AML-193 (cell line): ENCODE measurements around the gene FAM76B.

Experiments
- DNase-seq, 2 experiments: peaks; one replicate each; lab custom pipeline; 2025; lab: John Stamatoyannopoulos, UW

Gene FAM76B

DNA sequence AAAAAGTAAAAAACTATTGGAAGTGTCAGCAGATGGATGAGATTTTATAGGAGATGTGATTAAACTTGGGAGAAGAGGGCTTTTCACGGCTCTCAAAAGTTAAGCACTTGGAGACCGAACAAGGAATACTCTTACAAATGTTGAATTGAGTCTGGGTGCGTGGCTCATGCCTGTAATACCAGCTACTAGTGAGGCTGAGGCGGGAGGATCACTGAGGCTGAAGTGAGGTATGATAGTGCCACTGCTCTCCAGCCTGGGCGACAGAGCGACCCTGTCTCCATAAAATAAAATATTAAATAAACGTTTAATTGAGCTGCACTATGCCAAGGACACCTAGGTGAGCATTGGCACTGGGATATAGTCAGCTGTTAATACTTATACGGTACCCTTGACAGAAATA lies 2.6 kb upstream of the FAM76B start:
- DNase-seq, result no peak

DNA sequence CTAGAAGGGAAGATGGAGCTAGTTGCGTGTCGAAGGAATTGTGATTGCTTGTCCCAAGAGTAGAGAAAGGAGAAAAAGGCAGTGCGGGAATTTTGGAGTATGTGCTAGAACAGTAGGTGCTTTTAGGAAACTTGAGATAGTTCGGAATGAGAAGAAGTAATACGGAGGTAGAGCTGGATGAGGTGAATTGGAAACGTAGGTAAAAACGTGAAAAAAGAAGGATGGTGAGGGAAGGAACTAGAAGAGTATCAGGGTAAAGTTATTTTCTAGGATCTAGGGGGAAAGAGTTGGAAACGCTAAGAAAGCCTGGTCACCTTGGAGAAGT lies 2.1 kb upstream of the FAM76B start:
- DNase-seq, result no peak

DNA sequence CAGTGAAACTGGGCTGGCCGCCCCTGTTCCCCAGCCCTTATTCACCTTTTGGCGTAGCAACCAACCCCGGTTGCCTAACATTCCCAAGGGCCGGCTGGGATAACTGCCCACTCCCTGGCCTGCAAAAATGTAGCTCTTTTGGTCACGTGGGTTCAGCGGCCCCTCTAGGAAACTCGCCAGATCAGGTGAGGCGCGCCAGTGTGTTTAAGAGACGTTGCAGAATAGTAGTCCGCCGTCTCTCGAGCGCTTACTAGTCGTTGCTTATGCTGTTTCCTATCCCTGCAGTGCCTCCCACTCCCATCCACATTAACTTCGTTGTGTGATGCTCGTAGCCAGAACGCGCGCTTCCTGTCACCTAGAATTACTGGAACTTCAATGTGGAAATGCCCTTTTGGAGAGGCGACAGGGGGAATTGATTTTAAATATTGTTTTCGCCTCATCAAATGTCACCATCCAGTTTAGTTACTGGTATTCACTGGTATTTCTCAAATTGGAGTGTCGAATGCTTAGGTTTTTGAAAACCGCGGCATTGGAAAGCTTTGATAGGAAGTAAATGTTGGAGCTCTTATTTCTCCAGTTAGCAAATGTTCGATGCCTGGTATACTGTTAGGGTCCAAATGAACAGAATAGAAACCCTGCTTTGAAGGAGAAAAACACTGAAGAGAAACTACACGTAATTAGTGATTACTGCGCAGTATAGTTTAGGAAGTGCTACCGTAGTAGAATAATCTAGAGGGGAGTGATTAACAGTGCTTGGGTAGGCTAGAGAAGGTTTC lies 1.5 kb upstream of the FAM76B start:
- peak in 1 of 2 experiments; percentile 22 for DNase-seq

DNA sequence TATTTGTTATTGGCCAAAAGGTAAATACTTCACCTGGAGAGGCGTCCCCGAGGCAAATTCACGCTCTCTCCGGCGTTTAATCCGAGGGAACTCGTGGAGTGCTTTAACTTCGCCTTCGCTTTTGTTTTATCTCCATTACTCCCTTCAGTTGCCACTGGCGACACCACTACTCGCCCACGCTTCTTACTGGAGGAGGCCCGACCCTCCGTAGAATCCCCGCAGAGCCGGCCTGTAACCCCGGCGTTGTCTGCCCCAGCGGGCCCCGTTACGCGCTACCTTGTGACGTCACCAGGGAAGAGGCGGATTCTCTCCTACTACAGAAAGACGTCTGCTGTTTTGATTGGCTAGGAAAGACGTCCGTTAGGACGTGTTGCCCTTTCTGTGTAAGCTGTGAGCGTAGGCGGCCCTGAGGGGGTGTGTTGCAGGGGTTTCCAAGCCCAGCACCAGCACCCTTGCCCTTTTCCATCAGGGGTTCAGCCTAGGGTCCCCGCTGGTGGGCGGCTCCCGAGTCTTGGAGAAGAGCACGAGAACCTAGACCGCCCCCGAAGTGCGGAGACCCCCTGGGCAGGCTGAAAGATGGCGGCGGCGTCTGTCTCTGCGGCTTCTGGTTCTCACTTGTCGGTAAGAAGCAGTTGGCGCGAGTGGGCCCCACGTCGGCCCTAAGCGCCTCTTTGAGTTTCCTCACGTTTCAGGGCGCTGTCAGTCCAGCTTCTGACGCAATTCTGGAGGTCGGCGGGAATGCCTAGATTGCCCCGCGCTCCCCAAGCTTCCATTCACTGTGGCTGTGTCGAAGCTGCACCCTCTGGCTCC lies 746 bp upstream of the FAM76B start, which contains the start of gene CEP57:
Gene CEP57 (plus strand): TSS at position 376 of the 810 bp plus-strand sequence. CDS start 201 bp downstream, at position 577.
- DNase-seq, result peak; percentile 91 to 95

DNA sequence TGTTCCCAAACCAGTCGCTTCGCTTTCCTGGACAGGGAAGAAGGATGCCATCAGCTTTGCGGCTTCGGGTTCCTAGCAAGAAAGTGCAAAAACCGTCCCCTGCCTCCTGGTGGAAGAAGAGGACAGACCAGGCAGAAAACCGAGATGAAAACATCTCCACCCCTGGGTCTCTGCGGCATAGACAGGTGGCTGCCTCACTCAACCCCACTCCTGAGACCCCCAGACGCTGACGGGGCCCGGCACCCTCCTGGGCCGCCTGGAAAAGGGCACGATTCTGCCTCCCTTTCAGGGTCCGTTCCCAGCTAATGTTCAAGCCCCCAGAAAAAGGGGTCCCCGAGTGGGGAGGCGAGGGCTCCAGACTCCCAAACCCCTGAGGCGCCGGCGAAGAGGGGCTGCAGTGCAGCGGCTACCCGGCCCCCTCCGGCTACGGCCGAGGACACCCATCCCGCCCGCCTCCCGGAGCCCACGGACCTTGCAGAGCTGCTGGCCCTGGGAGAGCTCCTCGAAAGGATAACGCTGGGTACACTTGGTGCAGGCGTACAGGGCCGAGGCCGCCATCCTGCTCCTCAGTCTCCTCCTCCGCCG lies 569 bp downstream of the FAM76B start:
- no peak for DNase-seq

DNA sequence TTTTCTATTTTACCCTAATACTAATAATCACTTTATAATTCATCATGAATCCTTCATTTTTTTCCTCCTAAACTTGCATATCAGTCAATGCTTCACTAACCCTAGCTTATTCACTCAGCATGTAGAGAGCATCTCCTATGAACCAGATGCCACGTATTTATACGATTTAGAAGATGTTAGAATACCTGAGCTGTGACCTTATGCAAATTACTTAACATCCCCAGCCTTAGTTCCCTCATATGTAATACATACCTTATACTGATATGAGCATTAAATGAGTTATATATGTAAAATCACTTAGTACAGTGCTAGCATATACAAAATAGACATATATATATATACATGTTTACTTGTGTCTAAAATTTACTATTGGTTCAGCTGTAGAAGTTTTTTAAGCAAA lies 9.0 kb downstream of the FAM76B start:
- DNase-seq, result no peak

DNA sequence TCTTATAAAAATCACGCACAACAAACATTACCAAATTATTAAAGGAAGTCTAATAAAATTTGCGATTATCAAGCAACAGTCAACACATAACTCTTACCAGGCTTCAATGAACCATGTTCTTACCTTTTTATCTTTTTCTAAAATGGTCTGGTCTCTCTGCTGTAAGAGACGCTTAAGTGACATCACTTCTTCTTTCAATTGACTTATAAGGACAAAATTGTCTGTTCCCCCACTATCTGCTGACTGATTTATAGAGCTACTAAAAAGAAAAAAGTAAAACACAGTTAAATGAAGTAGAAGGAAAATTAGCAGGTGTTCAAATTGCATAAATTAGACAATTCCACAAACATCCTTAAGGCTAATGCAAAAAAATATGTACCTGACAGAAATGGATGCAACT lies 10.9 kb downstream of the FAM76B start:
- no peak for DNase-seq

DNA sequence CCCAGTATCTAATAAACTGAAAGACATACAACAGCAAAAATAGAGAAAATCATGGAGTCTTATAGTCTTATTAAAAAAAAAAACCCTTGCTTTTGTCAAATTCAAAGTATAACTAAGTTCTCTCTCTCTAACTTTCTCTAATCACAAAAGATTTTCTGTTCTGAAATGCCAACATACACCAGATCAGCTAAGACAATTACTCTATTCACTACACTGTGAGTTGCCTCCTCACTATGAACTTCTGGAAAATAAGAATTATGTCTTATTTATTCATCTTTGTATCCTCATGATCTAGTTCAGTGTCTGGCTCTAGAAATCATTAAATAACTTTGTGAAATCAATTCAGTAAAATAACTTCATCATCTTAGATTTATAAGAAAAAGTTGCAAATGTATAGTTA lies 12.7 kb downstream of the FAM76B start:
- DNase-seq, result no peak

DNA sequence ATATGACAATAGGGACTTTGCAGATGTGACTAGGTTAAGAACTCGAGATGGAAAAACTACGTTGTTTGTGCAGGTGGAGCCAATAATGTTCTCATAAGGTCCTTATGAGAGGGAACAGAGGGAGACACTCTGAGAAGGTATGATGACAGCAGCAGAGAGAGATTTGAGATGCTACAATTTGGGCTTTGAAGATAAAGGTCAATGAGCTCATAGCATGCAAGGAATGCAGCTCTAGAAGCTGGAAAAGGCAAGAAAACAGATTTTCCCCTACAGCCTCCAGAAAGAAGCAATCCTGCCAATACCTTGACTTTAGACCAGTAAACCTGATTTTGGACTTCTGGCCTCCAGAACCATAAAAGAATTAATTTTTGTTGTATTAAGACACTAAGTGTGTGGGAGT lies 21.1 kb downstream of the FAM76B start:
- no peak for DNase-seq

DNA sequence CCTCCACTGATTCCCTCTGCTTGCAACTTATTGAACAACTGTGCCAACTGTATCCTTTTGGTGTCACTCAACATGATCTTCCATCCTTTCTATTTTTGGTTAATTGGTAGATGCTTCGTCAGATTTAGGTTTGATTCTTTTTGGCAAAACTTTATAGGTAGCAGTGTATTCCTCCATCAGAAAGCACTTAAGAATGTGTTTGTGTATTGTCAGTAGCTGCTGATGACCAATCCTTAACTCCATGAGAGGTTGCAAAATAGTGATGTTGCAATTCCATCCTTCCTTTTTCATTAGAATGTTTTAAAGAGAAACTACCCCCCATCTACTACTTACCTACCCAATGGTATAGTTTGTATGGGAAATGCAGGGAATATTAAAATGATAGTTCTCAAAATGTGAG lies 22.1 kb downstream of the FAM76B start:
- DNase-seq, result peak; percentile 64 to 65

DNA sequence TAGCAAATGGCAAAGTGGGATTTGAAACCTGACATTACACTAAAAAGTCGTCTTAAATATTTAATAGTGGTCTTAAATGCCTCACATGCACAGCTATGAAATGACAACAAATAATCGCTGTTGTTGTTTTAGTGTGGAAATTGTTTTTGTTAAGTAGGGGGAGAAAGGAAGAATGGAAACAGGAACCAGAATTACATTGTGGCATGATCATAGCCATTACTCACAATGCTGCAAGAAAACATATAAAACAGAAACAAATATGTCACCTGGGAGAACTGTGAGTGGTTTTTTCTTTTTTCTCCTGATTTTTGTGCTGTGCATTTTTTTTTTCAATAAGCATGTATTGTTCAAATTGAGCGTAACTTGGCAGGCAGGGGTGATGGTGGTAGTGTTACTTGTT lies 22.9 kb downstream of the FAM76B start:
- DNase-seq, result no peak

DNA sequence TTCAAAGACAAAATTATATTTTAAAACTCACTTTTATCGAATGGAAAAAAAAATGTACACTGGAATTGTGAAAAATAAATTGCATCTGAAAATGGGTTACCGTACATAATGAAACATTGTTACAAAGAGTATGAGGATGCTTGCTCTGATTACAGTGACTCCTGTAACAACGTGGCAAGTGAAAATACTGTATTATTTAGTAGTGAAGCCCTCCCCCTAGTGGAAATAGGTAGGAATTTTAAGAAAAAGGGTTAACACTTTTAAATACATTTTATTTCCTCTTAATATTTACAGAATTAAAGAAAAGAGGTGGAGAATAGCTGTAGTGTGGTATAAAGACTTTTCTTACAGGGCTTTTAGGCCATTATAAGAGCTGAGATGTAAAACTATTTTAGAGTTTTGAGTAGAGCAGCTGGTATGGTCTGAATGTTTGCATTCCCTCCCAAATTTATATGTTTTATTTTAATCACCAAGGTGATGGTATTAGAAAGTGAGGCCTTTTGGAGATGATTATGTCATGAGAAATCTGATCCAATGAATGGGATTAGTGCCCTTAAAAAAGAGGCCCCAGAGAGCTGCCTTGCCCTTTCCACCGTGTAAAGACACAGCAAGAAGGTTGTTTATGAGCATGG lies 25.2 kb downstream of the FAM76B start:
- DNase-seq, result peak; percentile 77 to 79

DNA sequence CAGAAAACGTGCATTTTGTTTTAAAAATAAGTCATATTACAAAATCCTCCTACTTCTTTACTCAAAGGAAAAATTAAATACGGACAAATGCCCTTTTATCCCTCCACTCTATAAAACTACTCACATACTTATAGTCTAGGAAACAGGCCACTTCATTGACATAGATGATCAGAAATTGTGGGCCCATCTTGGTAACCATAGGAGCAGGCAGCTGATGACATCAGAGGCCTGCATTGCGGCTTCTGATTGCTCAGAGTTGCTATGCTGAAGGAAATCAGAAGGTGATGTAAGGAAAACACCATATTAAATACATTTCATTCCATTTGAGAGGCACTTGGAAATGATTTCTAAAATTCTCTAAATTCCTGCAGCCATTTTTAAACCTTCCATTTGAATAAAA lies 27.0 kb downstream of the FAM76B start:
- DNase-seq, result no peak

DNA sequence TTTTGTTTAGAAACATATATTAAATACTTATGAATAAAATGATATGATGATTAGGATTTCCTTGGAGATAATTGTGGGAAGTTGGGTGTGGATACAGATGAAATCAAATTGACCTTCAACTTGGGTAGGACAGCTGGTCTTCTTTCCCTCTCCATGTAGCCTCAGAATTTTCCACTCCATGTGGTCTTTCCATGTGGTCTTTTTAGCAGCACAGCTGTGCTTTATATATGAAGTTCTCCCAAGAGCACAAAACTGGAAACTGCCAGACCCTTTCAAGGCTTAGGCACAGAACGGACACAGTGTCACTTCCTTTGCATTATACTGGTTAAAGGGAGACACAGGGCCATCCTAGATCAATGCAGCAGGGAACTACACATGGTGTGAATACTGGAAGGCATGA lies 28.6 kb downstream of the FAM76B start:
- no peak for DNase-seq

DNA sequence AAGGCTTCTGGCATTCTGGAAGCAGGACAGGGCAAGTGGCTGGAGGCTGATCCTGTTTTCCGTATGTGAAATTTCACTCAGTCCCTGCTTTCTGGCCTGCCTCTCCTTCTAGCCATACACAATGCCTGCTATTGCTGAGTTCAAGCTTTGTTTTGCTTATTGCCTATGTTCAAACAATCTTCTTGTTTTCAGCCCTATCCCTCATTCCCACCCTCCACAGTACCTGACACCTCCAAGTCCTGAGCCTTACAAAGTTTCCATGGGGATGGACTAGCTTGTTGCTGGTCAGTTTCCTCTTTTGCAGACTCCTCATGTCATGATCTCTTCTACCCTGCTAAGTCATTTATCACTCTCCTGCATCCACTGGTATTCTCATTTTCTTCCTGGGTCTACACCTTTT lies 38.1 kb downstream of the FAM76B start:
- no peak for DNase-seq

DNA sequence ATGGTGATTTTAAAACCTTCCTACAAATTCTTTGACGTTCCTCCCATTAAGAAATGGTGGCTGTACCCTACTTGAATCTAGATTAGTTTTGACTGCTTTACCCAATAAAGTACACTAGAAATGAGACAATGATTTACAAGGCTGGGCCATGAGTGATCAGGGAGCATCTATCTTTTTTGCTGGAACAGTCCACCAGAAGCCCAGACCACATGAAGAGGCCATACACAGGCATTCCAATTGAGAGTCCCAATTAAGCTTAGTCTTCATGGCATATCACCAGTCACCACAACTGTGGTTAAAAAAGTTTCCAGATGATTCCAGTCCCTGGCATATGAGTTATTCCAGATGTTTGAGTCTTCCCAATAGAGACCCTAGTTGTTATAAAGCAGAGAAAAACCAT lies 39.5 kb downstream of the FAM76B start:
- DNase-seq, result no peak

DNA sequence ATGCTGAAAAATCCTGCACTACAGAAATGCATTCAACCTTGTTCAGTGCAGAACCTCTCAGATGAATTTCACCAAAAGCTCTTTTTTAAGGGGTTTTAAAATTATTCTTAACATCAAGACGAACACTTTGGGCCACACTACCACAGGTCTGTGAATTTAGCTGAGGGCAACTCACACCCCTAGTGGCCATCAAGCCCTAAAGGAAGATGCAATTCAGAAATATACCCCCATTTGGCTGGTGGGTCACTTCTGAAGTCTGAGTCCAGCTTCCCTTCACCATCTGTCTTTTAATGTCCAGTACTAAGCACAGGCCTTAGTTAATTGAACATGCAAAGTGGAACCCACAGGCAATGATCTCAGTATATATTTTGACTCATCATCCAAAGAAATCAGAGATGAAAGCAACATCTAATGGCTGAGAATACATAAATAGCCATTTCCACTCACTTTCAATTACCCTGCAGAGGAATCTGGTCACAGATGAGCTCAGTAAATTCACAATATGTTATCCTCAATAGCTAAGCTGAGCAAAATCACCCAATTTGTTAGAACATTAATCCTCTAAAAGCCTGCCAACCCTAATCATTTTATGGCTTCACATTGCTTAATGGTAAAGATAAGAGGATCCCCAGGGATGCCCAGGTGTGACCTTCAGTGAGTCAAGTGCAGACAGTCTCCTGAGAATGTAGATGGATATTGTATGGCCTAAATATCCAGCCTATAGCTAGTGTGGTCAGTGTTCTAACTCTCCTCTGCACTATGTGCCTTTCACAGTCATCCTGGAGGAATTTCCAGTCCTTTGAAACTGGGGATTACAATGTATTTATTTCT lies 50.3 kb downstream of the FAM76B start:
- DNase-seq, result no peak

DNA sequence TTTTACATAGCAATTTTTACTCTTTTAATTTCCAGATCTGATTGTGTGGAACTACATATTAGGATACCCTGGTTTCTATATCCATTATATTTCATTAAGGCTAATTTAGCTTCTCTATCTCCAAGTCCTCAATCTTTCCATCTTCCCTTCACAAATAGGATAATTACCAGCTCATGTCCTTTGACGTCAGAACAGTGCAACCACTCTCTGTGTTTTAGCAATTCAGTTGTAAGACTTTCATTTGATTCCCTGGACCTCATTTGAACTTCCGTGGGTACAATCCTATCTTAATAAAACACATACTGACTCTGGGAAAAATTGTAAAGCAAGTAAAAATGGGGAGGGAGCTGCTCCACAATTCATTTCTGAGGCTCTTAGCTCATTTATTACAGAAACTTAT lies 52.8 kb downstream of the FAM76B start:
- DNase-seq, result no peak

DNA sequence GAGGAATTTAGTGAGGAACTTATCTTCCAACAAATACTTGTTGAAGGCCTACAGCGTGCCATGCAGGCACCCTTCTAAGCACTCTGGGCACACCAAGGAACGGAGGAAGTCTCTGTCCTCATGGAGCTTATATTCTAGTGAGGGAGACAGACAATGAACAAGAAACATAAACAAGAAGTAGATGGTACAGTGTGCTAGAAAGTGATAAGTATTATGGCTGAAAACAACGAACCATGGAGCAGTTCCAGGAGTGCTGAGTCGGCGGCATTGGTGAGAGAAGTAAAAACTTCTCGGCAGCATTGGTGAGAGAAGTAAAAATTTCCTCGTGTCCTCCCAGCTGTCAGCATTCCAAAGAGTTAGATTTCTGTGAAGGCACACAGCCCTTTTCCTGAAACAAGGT lies 53.2 kb downstream of the FAM76B start:
- no peak for DNase-seq

DNA sequence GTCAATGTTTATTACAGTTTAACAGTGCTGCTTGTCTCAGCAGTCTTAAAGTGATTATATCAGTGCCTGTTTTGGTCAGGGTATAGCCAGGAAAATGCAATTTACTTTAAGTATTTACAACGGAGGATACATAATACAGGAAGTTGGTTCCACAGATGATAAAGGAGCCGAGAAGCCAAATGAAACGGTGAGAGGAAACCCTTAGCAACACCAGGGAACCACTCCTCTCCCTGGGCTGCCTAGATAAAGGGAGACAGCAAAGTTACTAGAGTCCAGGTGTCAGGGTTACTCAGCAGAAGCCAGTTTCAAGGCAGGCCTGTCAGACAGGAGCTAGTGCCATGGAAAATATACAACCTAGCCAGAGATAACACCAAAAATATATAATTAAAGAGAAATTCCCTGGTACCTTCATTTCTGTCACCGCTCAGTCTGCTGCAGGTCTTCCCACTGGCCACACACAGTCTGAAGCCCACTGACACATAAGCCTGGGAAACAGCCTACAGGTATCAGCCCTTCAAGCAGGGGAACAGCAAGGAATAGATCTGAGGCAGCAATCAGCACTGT lies 55.5 kb downstream of the FAM76B start:
- no peak for DNase-seq

DNA sequence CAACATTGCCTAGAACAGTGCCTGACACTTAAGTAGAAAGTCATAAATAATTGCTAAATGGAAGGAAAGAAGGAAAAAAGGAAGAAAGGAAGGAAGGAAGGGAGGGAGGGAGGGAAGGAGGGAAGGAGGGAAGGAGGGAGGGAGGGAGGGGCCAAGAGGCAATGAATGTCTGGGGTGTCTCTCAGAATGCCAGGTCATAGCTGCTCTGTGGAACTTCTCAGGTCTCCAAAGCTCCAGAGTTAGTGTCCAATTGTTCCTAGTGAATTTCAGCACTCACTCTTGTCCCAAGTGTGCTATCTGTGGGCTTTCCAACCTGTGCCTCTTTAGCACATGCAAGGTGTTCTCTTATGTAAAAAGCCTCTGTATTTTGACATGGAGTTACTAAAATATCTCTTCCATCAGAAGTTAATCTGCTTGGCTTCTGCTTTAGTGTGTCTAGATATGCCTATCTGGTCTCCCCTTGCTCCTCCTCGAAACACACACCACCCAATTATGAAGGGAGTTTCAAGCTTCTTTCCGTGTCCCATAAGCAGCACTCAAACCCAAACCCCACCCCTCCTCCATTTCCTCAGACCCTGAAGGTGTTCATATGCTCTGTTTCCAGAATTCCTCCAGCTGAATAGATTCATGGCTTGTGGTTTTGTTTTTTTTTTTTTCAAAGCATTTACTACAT lies 56.5 kb downstream of the FAM76B start:
- no peak for DNase-seq
